IPS DF 6.9 (cell line): ENCODE measurements around the gene SPON1.

Experiments used
- DNase-seq: peaks from one replicate; pipeline ENCODE4 v3.0.0-alpha.2; 2013; ENCODE audit warnings: low read depth, low spot score
- H3K27ac ChIP-seq: one replicate; pipeline ENCODE4 v1.5.1; 2013; ENCODE audit warnings: low read length, control low read depth
- H3K27me3 ChIP-seq: 2 replicates; pipeline ENCODE4 v1.6.1; 2013; ENCODE audit warnings: mild to moderate bottlenecking, low read length; ENCODE audit not compliant: control insufficient read depth, insufficient read depth
- H3K36me3 ChIP-seq: 2 replicates; pipeline ENCODE4 v1.6.1; 2013; ENCODE audit warnings: low read length; ENCODE audit not compliant: control insufficient read depth, insufficient read depth
- H3K4me1 ChIP-seq: 2 replicates; pipeline ENCODE4 v1.6.1; 2013; ENCODE audit warnings: low read length; ENCODE audit not compliant: control insufficient read depth, insufficient read depth
- H3K4me3 ChIP-seq: 2 replicates; pipeline ENCODE4 v1.5.1; 2013; ENCODE audit warnings: mild to moderate bottlenecking, low read length
- H3K9me3 ChIP-seq: 2 replicates; pipeline ENCODE4 v1.6.1; 2013; ENCODE audit warnings: low read length, inconsistent platforms; ENCODE audit not compliant: control insufficient read depth, insufficient read depth
- WGBS: extraction: QIAGEN DNeasy Blood & Tissue Kit; methylation state at CpG from one replicate; pipeline ENCODE4 v1.1.7; 2013; ENCODE audit warnings: mixed read lengths, missing lambda C conversion rate; ENCODE audit not compliant: insufficient read length, insufficient coverage; 5-methylcytosine and 5-hydroxymethylcytosine counted together

SPON1 gene

DNA sequence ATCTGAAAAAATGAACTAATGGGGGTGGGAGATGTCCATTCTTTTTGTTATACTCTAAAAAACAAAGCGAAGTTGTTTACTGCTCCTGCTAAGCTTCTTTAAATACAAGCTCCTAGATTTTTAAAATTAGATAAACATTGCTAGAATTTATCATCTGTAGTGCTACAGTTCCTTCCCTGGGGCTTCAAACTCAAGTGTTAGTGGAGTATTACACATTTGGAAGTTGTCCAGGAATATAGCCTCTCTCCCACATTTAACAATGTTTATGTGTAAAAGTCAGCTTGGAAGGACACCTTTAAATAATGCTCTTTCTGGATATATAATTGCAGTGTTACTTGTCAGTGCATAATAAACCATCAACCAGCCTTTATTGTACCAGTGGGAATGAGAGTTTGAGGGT, 155.5 kb downstream of the SPON1 start:
- DNase-seq: no peak
- no peaks in the 10 kb centered on the region for H3K4me1 ChIP-seq
- H3K27me3 ChIP-seq: no peaks in the 10 kb centered on the region
- H3K9me3 ChIP-seq: no peaks in the 10 kb centered on the region
- no peaks in the 10 kb centered on the region for H3K36me3 ChIP-seq
- WGBS: no CpG with 5 or more reads among the region's 1 CpG
- H3K27ac ChIP-seq: no peak overlapping the region
- H3K4me3 ChIP-seq: no peak overlapping the region

GRCh38 chr11:14119357-14119756, 156.8 kb downstream of the SPON1 start:
- no peaks in the 10 kb centered on the region for H3K9me3 ChIP-seq
- no peaks in the 10 kb centered on the region for H3K4me1 ChIP-seq
- H3K4me3 ChIP-seq: no peak overlapping the region
- no peaks in the 10 kb centered on the region for H3K36me3 ChIP-seq
- WGBS: no CpG with 5 or more reads among the region's 2 CpGs
- no peak for DNase-seq
- no peak overlapping the region for H3K27ac ChIP-seq
- no peaks in the 10 kb centered on the region for H3K27me3 ChIP-seq

- DNase-seq: no peak
- WGBS: no CpG with 5 or more reads among the region's 3 CpGs
- H3K27me3 ChIP-seq: no peaks in the 10 kb centered on the region
- H3K27ac ChIP-seq: no peak overlapping the region
- no peaks in the 10 kb centered on the region for H3K9me3 ChIP-seq
- H3K4me3 ChIP-seq: no peak overlapping the region
- no peaks in the 10 kb centered on the region for H3K36me3 ChIP-seq
- H3K4me1 ChIP-seq: no peaks in the 10 kb centered on the region
Measured at GRCh38 chr11:14124350-14124749, 161.8 kb downstream of the SPON1 start.

DNA sequence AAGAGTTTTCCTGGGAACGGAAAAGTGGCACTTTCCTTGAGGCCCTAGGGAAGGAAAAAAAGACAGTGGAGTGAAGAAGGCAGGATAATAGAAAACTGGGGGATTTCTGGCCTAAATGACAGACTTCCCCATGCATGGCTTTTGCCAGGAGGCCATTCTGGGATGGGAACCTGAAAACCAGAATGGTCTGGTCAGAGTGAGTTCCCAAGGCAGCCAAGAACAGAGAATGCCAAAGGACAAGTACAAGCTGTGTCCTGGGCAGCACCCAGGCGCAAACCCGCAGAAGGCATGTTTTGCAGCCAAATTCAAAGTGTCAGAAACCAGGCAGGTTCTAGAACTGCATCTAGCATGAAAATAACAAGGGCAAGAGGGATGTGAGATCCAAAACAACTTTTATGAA, 162.4 kb downstream of the SPON1 start:
- Histone ChIP-seq H3K4me3 (no peak overlapping the region), H3K9me3 (no peaks in the 10 kb centered on the region), H3K36me3 (no peaks in the 10 kb centered on the region), H3K27me3 (no peaks in the 10 kb centered on the region), H3K27ac (no peak overlapping the region), H3K4me1 (no peaks in the 10 kb centered on the region)
- WGBS: no CpG with 5 or more reads among the region's 3 CpGs
- DNase-seq: no peak

DNA sequence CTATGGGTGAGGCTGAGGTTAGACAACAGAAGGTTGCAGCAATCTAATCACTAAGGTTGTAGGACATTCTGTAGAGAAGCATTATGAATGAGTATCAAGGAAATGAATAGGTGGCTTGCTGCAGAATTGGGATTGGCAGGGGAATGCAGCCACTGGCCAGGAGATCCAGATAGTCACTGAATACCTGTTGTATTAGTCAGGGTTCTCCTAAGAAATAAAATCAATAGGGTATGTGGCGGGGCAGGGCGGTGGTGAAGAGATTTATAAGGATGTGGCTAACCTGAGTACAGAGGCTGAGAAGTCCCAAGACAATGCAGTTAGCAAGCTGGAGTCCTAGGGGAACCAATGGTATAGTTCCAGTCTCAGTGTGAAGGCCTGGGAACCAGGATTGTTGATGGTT, 163.0 kb downstream of the SPON1 start:
- Histone ChIP-seq H3K27me3 (no peaks in the 10 kb centered on the region), H3K9me3 (no peaks in the 10 kb centered on the region), H3K36me3 (no peaks in the 10 kb centered on the region), H3K27ac (no peak overlapping the region), H3K4me3 (no peak overlapping the region), H3K4me1 (no peaks in the 10 kb centered on the region)
- no CpG with 5 or more reads among the region's 2 CpGs for WGBS
- no peak for DNase-seq

DNA sequence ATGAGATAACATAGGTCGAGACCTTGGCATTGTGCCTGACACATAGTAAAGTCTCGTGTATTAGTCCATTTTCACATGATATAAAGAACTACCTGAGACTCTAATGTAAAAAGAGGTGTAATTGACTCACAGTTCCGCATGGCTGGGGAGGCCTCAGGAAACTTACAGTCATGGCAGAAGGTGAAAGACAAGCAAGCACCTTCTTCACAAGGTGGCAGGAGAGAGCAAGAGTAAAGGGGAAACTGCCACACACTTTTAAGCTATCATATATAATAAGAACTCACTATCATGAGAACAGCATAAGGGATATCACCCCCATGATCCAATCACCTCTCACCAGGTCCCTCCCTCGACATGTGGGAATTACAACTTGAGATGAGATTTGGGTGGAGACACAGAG, 165.2 kb downstream of the SPON1 start:
- WGBS: no CpG with 5 or more reads among the region's 4 CpGs
- Histone ChIP-seq H3K36me3 (no peaks in the 10 kb centered on the region), H3K9me3 (no peaks in the 10 kb centered on the region), H3K27me3 (no peaks in the 10 kb centered on the region), H3K4me1 (no peaks in the 10 kb centered on the region), H3K27ac (no peak overlapping the region), H3K4me3 (no peak overlapping the region)
- no peak for DNase-seq

DNA sequence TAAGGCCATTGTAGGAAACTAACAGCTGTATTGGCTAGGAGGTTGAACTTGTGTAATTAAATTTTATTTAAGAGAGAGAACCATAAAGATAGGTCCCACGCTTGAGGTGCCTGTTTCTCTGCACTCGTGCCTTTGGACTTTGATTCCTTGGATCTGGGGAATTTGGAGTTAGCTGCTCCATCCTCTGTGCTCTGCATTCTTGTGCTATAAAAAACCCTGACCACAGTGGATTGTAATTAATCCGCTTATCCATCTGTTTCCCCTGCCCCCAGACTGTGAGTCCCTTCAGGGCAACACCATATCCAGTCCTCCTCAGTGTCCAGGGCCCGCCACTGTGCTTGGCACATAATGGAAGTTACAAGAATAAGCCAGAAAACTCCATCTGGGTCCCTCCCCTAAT, 169.8 kb downstream of the SPON1 start:
- no CpG with 5 or more reads among the region's 4 CpGs for WGBS
- no peak for DNase-seq
- Histone ChIP-seq H3K4me3 (no peak overlapping the region), H3K27me3 (no peaks in the 10 kb centered on the region), H3K4me1 (no peaks in the 10 kb centered on the region), H3K9me3 (no peaks in the 10 kb centered on the region), H3K27ac (no peak overlapping the region), H3K36me3 (no peaks in the 10 kb centered on the region)

DNA sequence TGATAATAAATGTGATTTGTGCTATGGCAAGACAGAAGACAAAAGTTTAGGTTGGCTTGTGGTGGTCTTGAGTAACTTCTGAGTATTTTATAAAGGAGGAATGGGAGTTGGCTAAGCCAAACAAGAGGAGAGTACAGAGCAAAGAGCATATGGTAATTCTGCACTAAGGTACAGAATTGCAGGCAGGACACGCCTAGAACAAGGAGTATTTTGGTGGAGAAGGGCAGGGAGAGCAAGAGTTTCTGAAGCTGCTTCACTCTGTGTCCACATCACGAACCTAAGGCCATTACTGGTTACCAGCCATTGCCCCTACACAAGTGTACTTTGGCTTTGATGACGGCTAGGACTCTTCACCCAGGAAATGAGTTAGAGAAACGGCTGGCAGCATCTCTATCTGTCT, 170.9 kb downstream of the SPON1 start:
- Histone ChIP-seq H3K27ac (no peak overlapping the region), H3K4me3 (no peak overlapping the region), H3K4me1 (no peaks in the 10 kb centered on the region), H3K36me3 (no peaks in the 10 kb centered on the region), H3K9me3 (no peaks in the 10 kb centered on the region), H3K27me3 (no peaks in the 10 kb centered on the region)
- WGBS: no CpG with 5 or more reads among the region's 4 CpGs
- no peak for DNase-seq

- H3K4me3 ChIP-seq: no peak overlapping the region
- H3K4me1 ChIP-seq: no peaks in the 10 kb centered on the region
- no peak for DNase-seq
- whole genome bisulfite sequencing: no CpG with 5 or more reads among the region's 1 CpG
- H3K36me3 ChIP-seq: no peaks in the 10 kb centered on the region
- H3K27me3 ChIP-seq: no peaks in the 10 kb centered on the region
- no peak overlapping the region for H3K27ac ChIP-seq
- H3K9me3 ChIP-seq: no peaks in the 10 kb centered on the region
Measured at GRCh38 chr11:14136561-14136960, 174.0 kb downstream of the SPON1 start.

DNA sequence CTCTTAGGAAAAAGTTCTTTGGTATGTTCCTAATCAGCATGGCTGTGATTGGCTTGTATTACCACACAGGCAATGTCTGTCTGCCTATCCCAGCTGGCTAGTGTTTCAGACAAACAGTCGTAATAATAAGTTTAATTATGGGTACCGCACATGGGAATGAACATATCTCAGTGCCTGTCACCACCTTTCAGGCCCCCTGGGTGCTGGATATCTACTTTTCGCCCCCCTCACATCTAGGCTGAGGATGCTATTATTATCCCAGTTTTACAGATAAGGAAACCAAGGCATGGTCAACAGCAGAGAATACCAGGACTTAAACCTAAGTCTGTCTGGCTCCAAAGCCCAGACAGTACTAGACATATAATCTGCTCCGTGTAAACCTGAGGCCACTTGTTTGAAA, 174.8 kb downstream of the SPON1 start:
- no peaks in the 10 kb centered on the region for H3K27me3 ChIP-seq
- no CpG with 5 or more reads among the region's 4 CpGs for WGBS

DNA sequence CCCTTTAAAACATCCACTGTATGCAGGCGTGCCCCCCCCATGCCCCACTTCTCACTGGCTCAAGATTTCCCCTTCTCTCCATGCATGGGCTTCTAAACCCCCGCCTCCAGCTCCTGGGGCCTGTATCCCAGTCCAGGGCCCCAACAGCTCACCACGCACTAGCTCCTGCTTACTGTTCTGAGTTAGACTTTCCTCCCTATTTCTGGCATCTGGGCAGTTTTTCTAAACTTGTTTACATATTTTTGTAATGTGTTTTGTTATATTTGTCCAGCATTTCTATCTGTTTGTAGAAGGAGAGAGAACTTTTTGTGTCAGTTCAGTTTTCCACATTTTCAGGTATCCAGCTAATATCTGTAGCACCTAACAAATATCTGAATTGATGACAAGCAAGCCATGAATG, 178.5 kb downstream of the SPON1 start:
- H3K36me3 ChIP-seq: no peaks in the 10 kb centered on the region
- H3K27ac ChIP-seq: no peak overlapping the region
- no peaks in the 10 kb centered on the region for H3K4me1 ChIP-seq
- H3K9me3 ChIP-seq: no peaks in the 10 kb centered on the region
- H3K4me3 ChIP-seq: no peak overlapping the region
- no CpG with 5 or more reads among the region's 3 CpGs for WGBS
- DNase-seq: no peak
- no peaks in the 10 kb centered on the region for H3K27me3 ChIP-seq

More for the DNA sequence above, 174.8 kb downstream of the SPON1 start:
- DNase-seq: no peak
- H3K4me1 ChIP-seq: no peaks in the 10 kb centered on the region
- H3K9me3 ChIP-seq: no peaks in the 10 kb centered on the region
- no peak overlapping the region for H3K27ac ChIP-seq
- H3K4me3 ChIP-seq: no peak overlapping the region
- H3K36me3 ChIP-seq: no peaks in the 10 kb centered on the region
